ENCODE results near the gene CDK18. TPM values are rescaled to one million over a fixed set of nuclear protein-coding genes. Genes with fewer than 3 reads are reported as not detected.

The CDK18 gene
- total RNA-seq, 1 donor from 2014 or later, result 3.0 TPM

DNA sequence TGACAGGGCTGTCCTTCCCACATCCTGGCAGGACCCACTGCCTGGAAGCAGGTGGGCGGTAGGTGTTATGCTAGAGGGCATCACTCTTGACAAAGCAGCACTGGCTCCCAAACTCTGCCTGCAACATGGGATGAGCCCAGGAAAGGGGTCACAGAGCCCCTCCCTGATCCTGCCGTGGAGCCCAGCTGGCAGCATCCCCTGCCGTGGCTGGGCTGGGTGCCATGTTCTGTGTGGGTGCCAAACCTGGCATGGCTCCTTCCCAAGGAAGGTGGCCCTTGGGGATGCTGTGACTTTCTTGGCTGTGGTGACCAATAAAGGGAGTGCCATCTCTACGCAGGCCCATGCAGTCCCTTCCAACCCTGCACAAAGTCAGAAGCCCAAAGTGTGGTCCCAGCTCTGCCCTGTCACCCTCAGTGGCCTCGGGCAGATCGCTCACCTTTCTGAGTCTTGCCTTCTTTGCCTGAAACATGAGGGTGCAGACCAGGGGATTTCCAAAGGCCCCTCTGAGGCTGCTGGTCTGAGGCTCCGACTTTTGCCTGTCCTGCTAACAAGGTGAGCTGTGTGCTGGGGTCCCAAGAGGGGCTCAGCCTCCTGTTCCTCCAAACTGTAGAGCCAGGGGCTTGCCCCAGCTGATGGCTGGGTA is 6.0 kb downstream of the CDK18 start:
- Mint-ChIP-seq H3K4me3 (ENCODE audit: unreplicated experiment) (no peak overlapping the region), H3K9me3 (ENCODE audit: unreplicated experiment) (no peaks in the 10 kb centered on the region), H3K27me3 (ENCODE audit: unreplicated experiment) (peaks cover 14% of the 10 kb centered on the region), H3K4me1 (ENCODE audit: unreplicated experiment) (peaks cover 23% of the 10 kb centered on the region), H3K27ac (ENCODE audit: unreplicated experiment) (no peak overlapping the region), H3K36me3 (ENCODE audit: unreplicated experiment) (no peaks in the 10 kb centered on the region)
- TF ChIP-seq CTCF (IDR thresholded peaks at IDR 0.05), result no peak
- DNase-seq (ENCODE audit: extremely low spot score, unreplicated experiment), result no peak

DNA sequence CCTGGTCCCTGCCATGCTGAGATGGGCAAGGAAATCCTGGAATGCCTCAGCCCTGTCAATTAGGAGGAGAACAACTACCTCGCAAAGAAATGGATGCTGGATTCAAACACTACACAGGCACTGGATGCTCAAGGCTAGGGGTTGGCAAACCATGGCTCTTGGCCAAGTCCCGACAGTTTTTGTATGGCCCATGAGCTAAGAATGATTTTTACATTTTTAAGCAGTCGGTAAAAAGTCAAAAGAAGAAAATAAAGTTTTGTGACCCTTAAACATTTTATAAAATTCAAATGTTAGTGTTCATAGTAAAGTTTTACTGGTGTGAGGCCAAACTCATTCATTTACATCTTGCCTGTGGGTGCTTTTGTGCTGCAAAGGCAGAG is 6.5 kb downstream of the CDK18 start:
- H3K27me3 Mint-ChIP-seq (ENCODE audit: unreplicated experiment), result peaks cover 14% of the 10 kb centered on the region
- H3K4me3 Mint-ChIP-seq (ENCODE audit: unreplicated experiment), result no peak overlapping the region

DNA sequence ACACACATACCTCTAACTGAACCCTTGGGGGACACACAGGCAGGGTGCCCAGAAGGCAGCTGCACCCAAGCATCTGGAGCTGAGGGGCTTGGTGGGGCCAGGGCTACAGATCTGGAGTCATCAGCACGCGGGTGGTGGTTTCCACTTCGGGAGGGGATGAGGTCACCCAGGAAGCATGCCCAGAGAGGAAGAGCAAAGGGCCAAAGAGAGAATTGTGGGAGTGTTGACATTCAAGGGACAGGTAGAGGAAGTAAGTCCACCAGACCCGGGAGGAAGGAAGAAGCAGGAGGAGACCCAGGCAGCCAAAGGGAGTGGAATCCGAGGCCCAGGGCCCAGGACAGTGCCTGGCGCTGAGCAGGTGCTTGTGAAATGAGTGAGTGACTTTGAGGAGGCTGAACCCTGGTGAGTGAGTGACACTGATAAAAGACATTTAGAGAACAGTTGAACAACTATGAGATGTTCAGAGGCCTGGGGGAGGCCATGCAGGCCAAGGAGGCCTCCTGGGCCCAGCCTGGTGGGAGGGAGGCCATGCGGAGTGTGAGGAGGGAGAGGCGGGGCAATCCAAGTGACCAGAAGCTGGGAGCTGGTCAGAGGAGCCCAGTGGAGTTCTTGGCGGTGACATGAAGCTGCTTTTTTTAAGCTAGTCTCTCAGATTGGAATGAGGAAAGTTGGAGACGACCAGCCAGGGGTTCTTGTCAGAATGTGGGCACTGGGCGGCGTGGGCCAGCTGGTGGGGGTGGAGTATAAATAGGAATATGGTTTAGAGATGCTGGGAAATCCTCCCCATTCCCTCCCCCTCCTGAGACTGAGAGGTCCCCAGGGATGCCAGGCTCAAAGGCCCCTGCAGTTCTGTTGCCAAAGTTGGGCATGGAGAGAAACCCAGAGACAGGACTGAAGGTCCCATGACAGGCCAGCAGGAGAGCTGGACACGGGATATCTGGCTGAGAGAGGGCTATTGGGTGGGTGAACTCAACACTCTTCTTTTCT is 7.9 kb downstream of the CDK18 start:
- Mint-ChIP-seq H3K36me3 (ENCODE audit: unreplicated experiment) (no peaks in the 10 kb centered on the region), H3K4me1 (ENCODE audit: unreplicated experiment) (peaks cover 25% of the 10 kb centered on the region), H3K4me3 (ENCODE audit: unreplicated experiment) (no peak overlapping the region), H3K27me3 (ENCODE audit: unreplicated experiment) (peaks cover 11% of the 10 kb centered on the region), H3K27ac (ENCODE audit: unreplicated experiment) (no peak overlapping the region), H3K9me3 (ENCODE audit: unreplicated experiment) (no peaks in the 10 kb centered on the region)
- DNase-seq (ENCODE audit: extremely low spot score, unreplicated experiment), result no peak
- no peak for TF ChIP-seq CTCF (IDR thresholded peaks at IDR 0.05)

More for the DNA sequence above, 6.5 kb downstream of the CDK18 start:
- Mint-ChIP-seq H3K9me3 (ENCODE audit: unreplicated experiment) (no peaks in the 10 kb centered on the region), H3K36me3 (ENCODE audit: unreplicated experiment) (no peaks in the 10 kb centered on the region), H3K4me1 (ENCODE audit: unreplicated experiment) (peaks cover 20% of the 10 kb centered on the region), H3K27ac (ENCODE audit: unreplicated experiment) (no peak overlapping the region)
- no peak for DNase-seq (ENCODE audit: extremely low spot score, unreplicated experiment)
- no peak for TF ChIP-seq CTCF (IDR thresholded peaks at IDR 0.05)

DNA sequence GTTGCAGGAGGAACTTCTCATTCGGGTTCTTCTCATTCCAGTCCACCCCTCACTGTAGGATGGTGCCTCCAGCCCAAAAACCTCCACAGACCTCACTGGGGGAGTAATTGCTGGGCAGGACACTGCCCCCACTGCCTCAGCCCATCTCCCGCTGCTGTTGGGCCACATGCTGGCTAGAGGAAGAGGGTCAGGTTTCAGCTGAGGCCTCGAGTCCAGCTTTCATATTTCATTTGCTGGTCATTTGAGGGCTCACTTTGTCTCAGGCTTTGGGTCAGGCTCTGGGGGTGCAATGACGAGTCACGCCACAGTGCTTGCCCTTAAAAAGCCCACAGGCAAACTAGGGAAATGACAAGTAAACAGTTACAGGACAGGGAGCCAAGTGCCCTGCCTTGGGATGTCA is 9.3 kb downstream of the CDK18 start:
- peaks cover 8% of the 10 kb centered on the region for H3K27me3 Mint-ChIP-seq (ENCODE audit: unreplicated experiment)

More for the DNA sequence above, 9.3 kb downstream of the CDK18 start:
- H3K36me3 Mint-ChIP-seq (ENCODE audit: unreplicated experiment), result no peaks in the 10 kb centered on the region
- H3K4me3 Mint-ChIP-seq (ENCODE audit: unreplicated experiment), result no peak overlapping the region
- TF ChIP-seq CTCF (IDR thresholded peaks at IDR 0.05), result no peak
- DNase-seq (ENCODE audit: extremely low spot score, unreplicated experiment), result no peak
- H3K9me3 Mint-ChIP-seq (ENCODE audit: unreplicated experiment), result no peaks in the 10 kb centered on the region
- H3K27ac Mint-ChIP-seq (ENCODE audit: unreplicated experiment), result no peak overlapping the region
- peaks cover 23% of the 10 kb centered on the region for H3K4me1 Mint-ChIP-seq (ENCODE audit: unreplicated experiment)

Data from osteocyte (in vitro differentiated cells).